HepG2 (cell line): Measurements from ENCODE around the gene HNRNPUL1. TPM values are rescaled to one million over a fixed set of nuclear protein-coding genes. Genes with fewer than 3 reads are reported as not detected.

Experiments
- CENPBD1 ChIP-seq: sonication (generic); formaldehyde crosslinking; IDR thresholded peaks from 2 replicates; pipeline ENCODE4 v1.8.0; 2022; ENCODE audit warnings: missing genetic modification reagents, low read depth, mild to moderate bottlenecking, borderline replicate concordance
- ERF ChIP-seq: IDR thresholded peaks from 2 replicates; pipeline ENCODE4 v1.6.1; 2018; ENCODE audit warnings: missing biosample characterization, missing genetic modification reagents
- ETV6 ChIP-seq: sonication (generic); formaldehyde crosslinking; conservative IDR thresholded peaks from 2 replicates; pipeline ENCODE4 v1.4.0; 2020; ENCODE audit warnings: missing genetic modification reagents
- GABPA ChIP-seq, 2 experiments: IDR thresholded peaks; 2 replicates each; pipeline ENCODE4 v1.6.1; 2011 to 2016; ENCODE audit warnings: low read depth in 2 of 2, low read length in 1 of 2, missing biosample characterization in 1 of 2, missing genetic modification characterization in 1 of 2
- HIVEP1 ChIP-seq: sonication (generic); formaldehyde crosslinking; IDR thresholded peaks from 2 replicates; pipeline ENCODE4 v1.4.0; 2020; ENCODE audit warnings: mild to moderate bottlenecking, missing genetic modification reagents
- IRF2 ChIP-seq: IDR thresholded peaks from 2 replicates; pipeline ENCODE4 v1.6.1; 2018; ENCODE audit warnings: missing genetic modification reagents, missing compliant biosample characterization
- LCORL ChIP-seq, 2 experiments: fragments of 450-650 bp in 1 of 2; sonication (generic) in 1 of 2; formaldehyde crosslinking in 1 of 2; IDR thresholded peaks; 2 replicates each; pipeline versions ENCODE4 v1.5.0 to v1.6.1; 2017 to 2020; ENCODE audit warnings: antibody characterized with exemption in 1 of 2, missing genetic modification reagents in 1 of 2
- MIXL1 ChIP-seq: IDR thresholded peaks from 2 replicates; pipeline ENCODE4 v1.6.1; 2016
- SMAD9 ChIP-seq: sonication (generic); formaldehyde crosslinking; IDR thresholded peaks from 2 replicates; pipeline ENCODE4 v1.5.1; 2020; ENCODE audit warnings: mild to moderate bottlenecking, missing genetic modification reagents
- SRF ChIP-seq: IDR thresholded peaks from 2 replicates; pipeline ENCODE4 v1.6.1; 2011; ENCODE audit warnings: mild to moderate bottlenecking, low read depth, low read length, moderate library complexity
- SRSF4 ChIP-seq: fragments of 200-400 bp; formaldehyde crosslinking; IDR thresholded peaks from one replicate; pipeline ENCODE4 v1.6.1; 2018; ENCODE audit warnings: mild to moderate bottlenecking, low read depth, low read length, moderate library complexity; ENCODE audit not compliant: poor library complexity, severe bottlenecking
- SYNCRIP ChIP-seq: fragments of 200-400 bp; formaldehyde crosslinking; IDR thresholded peaks from 2 replicates; pipeline ENCODE4 v1.6.1; 2018; ENCODE audit warnings: mild to moderate bottlenecking, low read depth, low read length; ENCODE audit not compliant: insufficient read depth
- ZFP82 ChIP-seq: sonication (generic); formaldehyde crosslinking; IDR thresholded peaks from 2 replicates; pipeline ENCODE4 v1.5.1; 2020; ENCODE audit warnings: mild to moderate bottlenecking, missing genetic modification reagents, borderline replicate concordance
- ZNF740 ChIP-seq: sonication (generic); formaldehyde crosslinking; IDR thresholded peaks from 2 replicates; pipeline ENCODE4 v1.4.0; 2020; ENCODE audit warnings: missing genetic modification reagents
- ZNF782 ChIP-seq: sonication (generic); formaldehyde crosslinking; IDR thresholded peaks from 2 replicates; pipeline ENCODE4 v1.4.0; 2020; ENCODE audit warnings: missing genetic modification reagents, mild to moderate bottlenecking, borderline replicate concordance
- ZNF879 ChIP-seq: sonication (generic); formaldehyde crosslinking; IDR thresholded peaks from 2 replicates; pipeline ENCODE4 v1.8.1; 2023; ENCODE audit warnings: missing genetic modification reagents
- polyA plus RNA-seq, 8 experiments: library from polyadenylated mRNA; depleted of rRNA in 3 of 8; stranded (reverse) in 7 of 8; unstranded in 1 of 8; fragments of >200 nt; fragmentation: Illumina TruSeq in 4 of 8; extraction: Trizol in 4 of 8; gene quantifications; 2 replicates each; pipeline versions ENCODE4 v1.2.1 to v1.2.3, GENCODE V29; 2011 to 2016; ENCODE audit warnings: low read depth in 4 of 8, missing spikeins in 1 of 8, mixed read lengths in 1 of 8; ENCODE audit not compliant: insufficient read depth in 1 of 8
- total RNA-seq, 5 experiments: library from RNA; depleted of rRNA; stranded (reverse); fragments of >200 nt; fragmentation: Illumina TruSeq; extraction: Trizol; gene quantifications; 2 replicates each; pipeline ENCODE4 v1.2.3, GENCODE V29; 2016; ENCODE audit warnings: low read depth in 1 of 5
- TF ChIP-seq, protein P1 (sequence below): sonication (generic); formaldehyde crosslinking; IDR thresholded peaks from 2 replicates; pipeline ENCODE4 v1.5.0; 2020; ENCODE audit warnings: mild to moderate bottlenecking, missing genetic modification reagents, moderate library complexity
- TF ChIP-seq, protein P2 (sequence below): sonication (generic); formaldehyde crosslinking; IDR thresholded peaks from one replicate; pipeline ENCODE4 v1.5.1; 2020; ENCODE audit warnings: mild to moderate bottlenecking, missing genetic modification reagents; ENCODE audit errors: not compliant biosample characterization

HNRNPUL1 gene
- total and polyA plus RNA-seq, 2 of the 13 experiments (the other 11 are each of a cell fraction or from before 2014, with no cell fraction given), result 30.9 to 81.7 TPM

DNA sequence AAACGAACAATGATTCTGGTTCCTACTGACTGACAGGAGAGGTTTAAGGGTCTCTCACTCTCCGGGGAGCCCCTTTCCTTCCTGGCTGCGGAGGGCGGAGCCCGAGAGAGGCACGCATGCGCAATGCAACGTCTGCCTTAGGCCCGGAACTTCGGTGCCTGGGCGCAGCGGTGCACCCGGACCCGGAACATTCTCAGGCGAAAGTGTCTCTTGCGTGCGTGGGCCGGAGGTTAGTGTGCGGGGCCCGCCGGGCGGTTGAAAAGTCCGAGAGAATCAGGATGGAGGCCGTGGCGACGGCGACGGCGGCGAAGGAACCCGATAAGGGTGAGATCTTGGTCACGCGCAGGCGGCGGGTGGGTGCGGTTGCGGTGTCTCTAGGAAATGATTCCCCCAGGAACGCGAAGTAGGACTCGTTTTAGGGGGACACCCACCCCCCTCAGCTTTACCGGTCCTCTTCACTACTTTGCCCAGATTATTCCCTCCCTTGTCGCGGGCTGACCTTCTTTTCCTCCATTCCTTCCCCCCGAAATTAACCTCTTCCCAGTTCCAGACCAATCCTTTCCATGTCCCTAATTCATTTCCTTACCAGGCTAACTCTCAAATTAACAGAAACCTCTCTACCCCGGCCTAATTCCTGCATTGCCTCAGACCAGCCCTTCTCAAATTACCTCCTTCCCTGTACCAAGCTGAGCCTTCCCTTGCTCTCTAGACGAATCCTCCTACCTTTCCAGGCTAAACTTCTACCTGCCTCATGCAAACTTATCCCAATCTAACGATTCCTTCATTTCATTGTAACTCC, 46.1 kb downstream of the HNRNPUL1 start, which contains the start of gene CCDC97 (continued):
- peak; percentile 86 for TF ChIP-seq HIVEP1 (CRISPR knock-in tag)
- TF ChIP-seq ZFP82 (CRISPR knock-in tag), result no peak
- 0 out of 2 replicates have a peak, but pooled peaks have one; percentile 28 for TF ChIP-seq SRF
- TF ChIP-seq SMAD9, result 0 out of 2 replicates have a peak, but pooled peaks have one; percentile 41
- peak; percentile 65 for TF ChIP-seq GABPA (IDR thresholded peaks at IDR 0.05; ENCODE audit: low read depth, low read length)
- TF ChIP-seq GABPA (CRISPR knock-in tag; IDR thresholded peaks at IDR 0.05; ENCODE audit: low read depth), result peak; percentile 90
- TF ChIP-seq ZNF782 (CRISPR knock-in tag), result no peak
- TF ChIP-seq ZNF879 (CRISPR knock-in tag), result peak; percentile 93
- peak; percentile 71 for TF ChIP-seq IRF2 (CRISPR knock-in tag)
- no peak for TF ChIP-seq CENPBD1 (CRISPR knock-in tag)
- peak; percentile 39; the same call in 1 of the 2 replicates for TF ChIP-seq ETV6
- TF ChIP-seq, protein P1, sequence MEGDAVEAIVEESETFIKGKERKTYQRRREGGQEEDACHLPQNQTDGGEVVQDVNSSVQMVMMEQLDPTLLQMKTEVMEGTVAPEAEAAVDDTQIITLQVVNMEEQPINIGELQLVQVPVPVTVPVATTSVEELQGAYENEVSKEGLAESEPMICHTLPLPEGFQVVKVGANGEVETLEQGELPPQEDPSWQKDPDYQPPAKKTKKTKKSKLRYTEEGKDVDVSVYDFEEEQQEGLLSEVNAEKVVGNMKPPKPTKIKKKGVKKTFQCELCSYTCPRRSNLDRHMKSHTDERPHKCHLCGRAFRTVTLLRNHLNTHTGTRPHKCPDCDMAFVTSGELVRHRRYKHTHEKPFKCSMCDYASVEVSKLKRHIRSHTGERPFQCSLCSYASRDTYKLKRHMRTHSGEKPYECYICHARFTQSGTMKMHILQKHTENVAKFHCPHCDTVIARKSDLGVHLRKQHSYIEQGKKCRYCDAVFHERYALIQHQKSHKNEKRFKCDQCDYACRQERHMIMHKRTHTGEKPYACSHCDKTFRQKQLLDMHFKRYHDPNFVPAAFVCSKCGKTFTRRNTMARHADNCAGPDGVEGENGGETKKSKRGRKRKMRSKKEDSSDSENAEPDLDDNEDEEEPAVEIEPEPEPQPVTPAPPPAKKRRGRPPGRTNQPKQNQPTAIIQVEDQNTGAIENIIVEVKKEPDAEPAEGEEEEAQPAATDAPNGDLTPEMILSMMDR (CRISPR knock-in tag), result no peak; the same call in 1 of the 2 replicates
- TF ChIP-seq SYNCRIP, result no peak
- TF ChIP-seq, protein P2, sequence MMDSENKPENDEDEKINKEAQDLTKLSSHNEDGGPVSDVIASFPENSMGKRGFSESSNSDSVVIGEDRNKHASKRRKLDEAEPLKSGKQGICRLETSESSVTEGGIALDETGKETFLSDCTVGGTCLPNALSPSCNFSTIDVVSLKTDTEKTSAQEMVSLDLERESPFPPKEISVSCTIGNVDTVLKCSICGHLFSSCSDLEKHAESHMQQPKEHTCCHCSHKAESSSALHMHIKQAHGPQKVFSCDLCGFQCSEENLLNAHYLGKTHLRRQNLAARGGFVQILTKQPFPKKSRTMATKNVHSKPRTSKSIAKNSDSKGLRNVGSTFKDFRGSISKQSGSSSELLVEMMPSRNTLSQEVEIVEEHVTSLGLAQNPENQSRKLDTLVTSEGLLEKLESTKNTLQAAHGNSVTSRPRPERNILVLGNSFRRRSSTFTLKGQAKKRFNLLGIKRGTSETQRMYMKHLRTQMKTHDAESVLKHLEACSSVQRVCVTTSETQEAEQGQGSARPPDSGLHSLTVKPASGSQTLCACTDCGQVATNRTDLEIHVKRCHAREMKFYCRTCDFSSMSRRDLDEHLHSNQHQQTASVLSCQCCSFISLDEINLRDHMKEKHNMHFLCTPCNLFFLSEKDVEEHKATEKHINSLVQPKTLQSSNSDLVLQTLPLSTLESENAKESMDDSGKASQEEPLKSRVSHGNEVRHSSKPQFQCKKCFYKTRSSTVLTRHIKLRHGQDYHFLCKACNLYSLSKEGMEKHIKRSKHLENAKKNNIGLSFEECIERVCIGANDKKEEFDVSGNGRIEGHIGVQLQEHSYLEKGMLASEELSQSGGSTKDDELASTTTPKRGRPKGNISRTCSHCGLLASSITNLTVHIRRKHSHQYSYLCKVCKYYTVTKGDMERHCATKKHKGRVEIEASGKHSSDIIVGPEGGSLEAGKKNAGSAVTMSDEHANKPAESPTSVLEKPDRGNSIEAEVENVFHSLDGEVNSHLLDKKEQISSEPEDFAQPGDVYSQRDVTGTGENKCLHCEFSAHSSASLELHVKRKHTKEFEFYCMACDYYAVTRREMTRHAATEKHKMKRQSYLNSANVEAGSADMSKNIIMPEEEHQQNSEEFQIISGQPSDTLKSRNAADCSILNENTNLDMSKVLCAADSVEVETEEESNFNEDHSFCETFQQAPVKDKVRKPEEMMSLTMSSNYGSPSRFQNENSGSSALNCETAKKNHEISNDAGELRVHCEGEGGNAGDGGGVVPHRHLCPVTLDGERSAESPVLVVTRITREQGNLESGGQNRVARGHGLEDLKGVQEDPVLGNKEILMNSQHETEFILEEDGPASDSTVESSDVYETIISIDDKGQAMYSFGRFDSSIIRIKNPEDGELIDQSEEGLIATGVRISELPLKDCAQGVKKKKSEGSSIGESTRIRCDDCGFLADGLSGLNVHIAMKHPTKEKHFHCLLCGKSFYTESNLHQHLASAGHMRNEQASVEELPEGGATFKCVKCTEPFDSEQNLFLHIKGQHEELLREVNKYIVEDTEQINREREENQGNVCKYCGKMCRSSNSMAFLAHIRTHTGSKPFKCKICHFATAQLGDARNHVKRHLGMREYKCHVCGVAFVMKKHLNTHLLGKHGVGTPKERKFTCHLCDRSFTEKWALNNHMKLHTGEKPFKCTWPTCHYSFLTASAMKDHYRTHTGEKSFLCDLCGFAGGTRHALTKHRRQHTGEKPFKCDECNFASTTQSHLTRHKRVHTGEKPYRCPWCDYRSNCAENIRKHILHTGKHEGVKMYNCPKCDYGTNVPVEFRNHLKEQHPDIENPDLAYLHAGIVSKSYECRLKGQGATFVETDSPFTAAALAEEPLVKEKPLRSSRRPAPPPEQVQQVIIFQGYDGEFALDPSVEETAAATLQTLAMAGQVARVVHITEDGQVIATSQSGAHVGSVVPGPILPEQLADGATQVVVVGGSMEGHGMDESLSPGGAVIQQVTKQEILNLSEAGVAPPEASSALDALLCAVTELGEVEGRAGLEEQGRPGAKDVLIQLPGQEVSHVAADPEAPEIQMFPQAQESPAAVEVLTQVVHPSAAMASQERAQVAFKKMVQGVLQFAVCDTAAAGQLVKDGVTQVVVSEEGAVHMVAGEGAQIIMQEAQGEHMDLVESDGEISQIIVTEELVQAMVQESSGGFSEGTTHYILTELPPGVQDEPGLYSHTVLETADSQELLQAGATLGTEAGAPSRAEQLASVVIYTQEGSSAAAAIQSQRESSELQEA (CRISPR knock-in tag), result no peak
- peak; percentile 48; the same call in 1 of the 2 replicates for TF ChIP-seq MIXL1 (CRISPR knock-in tag)
- TF ChIP-seq ERF, result 0 out of 2 replicates have a peak, but pooled peaks have one; percentile 51
- TF ChIP-seq ZNF740 (CRISPR knock-in tag), result peak; percentile 86
- TF ChIP-seq SRSF4, result no peak
- TF ChIP-seq LCORL (IDR thresholded peaks at IDR 0.05), result no peak; the same call in 1 of the 2 replicates
- peak; percentile 65 for TF ChIP-seq LCORL (CRISPR knock-in tag; IDR thresholded peaks at IDR 0.05)
